HepG2 (cell line): ENCODE results near the gene CEP63. TPM values are rescaled to one million over a fixed set of nuclear protein-coding genes. Genes with fewer than 3 reads are reported as not detected.

Source experiments
- ATAC-seq: fragments of 200-7000 bp; cut with Tn5 transposase; 3 replicates; pipeline ENCODE4 v1.9.1; 2020; ENCODE audit warnings: mild to moderate bottlenecking, moderate library complexity
- BruUV-seq: library from RNA; stranded (reverse); fragments of 400-500 nt; replicated peaks from 2 replicates; lab custom pipeline; 2021; lab: Mats Ljungman, UMichigan
- CTCF ChIA-PET: fragments of 300-600 bp; formaldehyde crosslinking; extraction: SDS; loops from one replicate; lab custom pipeline; 2021; ENCODE audit warnings: low total read pairs, inconsistent platforms, low intra/inter-chr PET ratio; lab: Yijun Ruan, JAX
- POLR2A ChIA-PET: fragments of 350-600 bp; sonication (Branson Sonifier 250); formaldehyde crosslinking; loops from one replicate; lab custom pipeline; 2020; ENCODE audit warnings: antibody characterized with exemption, inconsistent platforms; lab: Yijun Ruan, JAX
- DNase-seq: peaks from one replicate; pipeline ENCODE4 v3.0.0-alpha.2; 2015; ENCODE audit warnings: low spot score
- FAIRE-seq: peaks from 3 replicates; lab custom pipeline; 2011; peaks lifted over from hg19 to GRCh38; lab: Jason Lieb, UNC
- H2AFZ ChIP-seq: one replicate; pipeline ENCODE4 v1.6.1; 2011; ENCODE audit warnings: low read length, inconsistent platforms
- H3K27ac ChIP-seq: fragments of 300-600 bp; 3 replicates; pipeline ENCODE4 v1.8.0; 2011; ENCODE audit warnings: mixed run types, mild to moderate bottlenecking, mixed read lengths, low read length, inconsistent platforms; ENCODE audit not compliant: insufficient read depth; ENCODE audit errors: extremely low read length
- H3K27me3 ChIP-seq, 2 experiments: fragments of 200-600 bp in 1 of 2; 2 replicates in 1 of 2; 3 replicates in 1 of 2; pipeline versions ENCODE4 v1.6.0 to v1.8.0; 2011; ENCODE audit warnings: low read length in 2 of 2, mild to moderate bottlenecking in 2 of 2, moderate library complexity in 2 of 2, inconsistent platforms in 1 of 2; ENCODE audit not compliant: insufficient read depth in 2 of 2, control insufficient read depth in 1 of 2
- H3K36me3 ChIP-seq, 2 experiments: fragments of 200-600 bp in 1 of 2; replicated peaks in 1 of 2; 2 replicates in 1 of 2; 3 replicates in 1 of 2; pipeline versions ENCODE4 v1.5.1 to v1.8.0; 2011; ENCODE audit warnings: low read length in 2 of 2, inconsistent platforms in 1 of 2; ENCODE audit not compliant: insufficient read depth in 2 of 2, control insufficient read depth in 1 of 2
- H3K4me1 ChIP-seq: 2 replicates; pipeline ENCODE4 v1.5.1; 2012; ENCODE audit warnings: low read length, inconsistent platforms; ENCODE audit not compliant: insufficient read depth
- H3K4me2 ChIP-seq: 2 replicates; pipeline ENCODE4 v1.6.0; 2011; ENCODE audit warnings: low read depth, low read length, inconsistent platforms
- H3K4me3 ChIP-seq, 3 experiments: fragments of 200-600 bp in 1 of 3; sonication (generic), shearing (Covaris generic) in 1 of 3; replicated peaks in 1 of 3; 2 replicates each; pipeline ENCODE4 v1.5.1; 2011 to 2016; ENCODE audit warnings: low read length in 3 of 3, inconsistent platforms in 2 of 3, low read depth in 2 of 3, mild to moderate bottlenecking in 2 of 3, control low read depth in 1 of 3, mixed read lengths in 1 of 3; ENCODE audit not compliant: insufficient read depth in 1 of 3
- H3K79me2 ChIP-seq: one replicate; pipeline ENCODE4 v1.6.1; 2011; ENCODE audit warnings: low read length, inconsistent platforms; ENCODE audit not compliant: insufficient read depth
- H3K9ac ChIP-seq: 2 replicates; pipeline ENCODE4 v1.6.0; 2011; ENCODE audit warnings: mild to moderate bottlenecking, low read depth, low read length, inconsistent platforms; ENCODE audit not compliant: insufficient read depth
- H3K9me3 ChIP-seq: 2 replicates; pipeline ENCODE4 v1.5.1; 2012; ENCODE audit warnings: mild to moderate bottlenecking, low read length
- H4K20me1 ChIP-seq: 2 replicates; pipeline ENCODE4 v1.6.0; 2011; ENCODE audit warnings: inconsistent platforms, mild to moderate bottlenecking, low read length, moderate library complexity; ENCODE audit not compliant: insufficient read depth
- ATF2 ChIP-seq: sonication (generic); formaldehyde crosslinking; IDR thresholded peaks from 2 replicates; pipeline ENCODE4 v1.4.0; 2020; ENCODE audit warnings: missing genetic modification reagents
- ATF6 ChIP-seq: sonication (generic); formaldehyde crosslinking; conservative IDR thresholded peaks from 2 replicates; pipeline ENCODE4 v1.4.0; 2020; ENCODE audit warnings: missing genetic modification reagents
- CEBPG ChIP-seq: IDR thresholded peaks from 2 replicates; pipeline ENCODE4 v1.6.1; 2016
- HNF4A ChIP-seq: sonication (generic); formaldehyde crosslinking; IDR thresholded peaks from 2 replicates; pipeline ENCODE4 v1.4.0; 2020; ENCODE audit warnings: missing genetic modification reagents
- KAT8 ChIP-seq: IDR thresholded peaks from 2 replicates; pipeline ENCODE4 v1.6.1; 2016; ENCODE audit warnings: missing genetic modification reagents, missing compliant biosample characterization
- MAX ChIP-seq: IDR thresholded peaks from 2 replicates; pipeline ENCODE4 v1.6.1; 2012; ENCODE audit warnings: inconsistent platforms
- MTERF4 ChIP-seq: sonication (generic); formaldehyde crosslinking; IDR thresholded peaks from 2 replicates; pipeline ENCODE4 v1.8.0; 2023; ENCODE audit warnings: mild to moderate bottlenecking, missing genetic modification reagents
- NFIB ChIP-seq: sonication (generic); formaldehyde crosslinking; IDR thresholded peaks from 2 replicates; pipeline ENCODE4 v1.9.0; 2021; ENCODE audit warnings: missing genetic modification reagents, mild to moderate bottlenecking, borderline replicate concordance
- SNAI1 ChIP-seq: sonication (generic); formaldehyde crosslinking; IDR thresholded peaks from 2 replicates; pipeline ENCODE4 v1.5.0; 2020; ENCODE audit warnings: mild to moderate bottlenecking, missing genetic modification reagents, borderline replicate concordance
- SRF ChIP-seq: IDR thresholded peaks from 2 replicates; pipeline ENCODE4 v1.6.1; 2011; ENCODE audit warnings: mild to moderate bottlenecking, low read depth, low read length, moderate library complexity
- ZFP36L1 ChIP-seq: sonication (generic); formaldehyde crosslinking; IDR thresholded peaks from 2 replicates; pipeline ENCODE4 v1.8.0; 2022; ENCODE audit warnings: mild to moderate bottlenecking, missing genetic modification reagents, moderate library complexity
- ZNF180 ChIP-seq: sonication (generic); formaldehyde crosslinking; IDR thresholded peaks from 2 replicates; pipeline ENCODE4 v1.4.0; 2020; ENCODE audit warnings: low read depth, missing genetic modification reagents, borderline replicate concordance
- ZNF33A ChIP-seq: sonication (generic); formaldehyde crosslinking; IDR thresholded peaks from 2 replicates; pipeline ENCODE4 v1.5.1; 2020; ENCODE audit warnings: missing genetic modification reagents, mild to moderate bottlenecking, moderate library complexity, borderline replicate concordance
- WGBS: methylation state at CpG from one replicate; pipeline ENCODE4 v1.1.6; 2017; ENCODE audit warnings: low lambda C conversion rate; 5-methylcytosine and 5-hydroxymethylcytosine counted together
- in situ Hi-C: cut with HindIII; loops from 2 replicates; pipeline ENCODE4 v1.10.0; 2017; ENCODE audit warnings: low pct_unique_long_range_greater_than_20kb; ENCODE audit not compliant: extremely low pct_ligation_motif_present
- intact Hi-C: fragments of 100-400 bp; cut with micrococcal nuclease; formaldehyde crosslinking; loops from one replicate; pipeline ENCODE4 v1.10.0; 2022; ENCODE audit not compliant: unreplicated experiment
- polyA plus RNA-seq, 8 experiments: library from polyadenylated mRNA; depleted of rRNA in 3 of 8; stranded (reverse) in 7 of 8; unstranded in 1 of 8; fragments of >200 nt; fragmentation: Illumina TruSeq in 4 of 8; extraction: Trizol in 4 of 8; gene quantifications; 2 replicates each; pipeline versions ENCODE4 v1.2.1 to v1.2.3, GENCODE V29; 2011 to 2016; ENCODE audit warnings: low read depth in 4 of 8, missing spikeins in 1 of 8, mixed read lengths in 1 of 8; ENCODE audit not compliant: insufficient read depth in 1 of 8
- total RNA-seq, 5 experiments: library from RNA; depleted of rRNA; stranded (reverse); fragments of >200 nt; fragmentation: Illumina TruSeq; extraction: Trizol; gene quantifications; 2 replicates each; pipeline ENCODE4 v1.2.3, GENCODE V29; 2016; ENCODE audit warnings: low read depth in 1 of 5

The CEP63 gene
- total and polyA plus RNA-seq, 2 of the 13 experiments (the other 11 are each of a cell fraction or from before 2014, with no cell fraction given) = 7.2 to 18.4 TPM

- no peak for TF ChIP-seq MAX
- no peak for TF ChIP-seq ZNF180 (CRISPR knock-in tag)
- TF ChIP-seq ZFP36L1 (CRISPR knock-in tag) = no peak
- no peak for TF ChIP-seq NFIB
- no peak for TF ChIP-seq SNAI1 (CRISPR knock-in tag)
- no peak for TF ChIP-seq ZNF33A
Measured at GRCh38 chr3:134615743-134616142, 129.9 kb downstream of the CEP63 start (continued).

- ChIA-PET POLR2A (no interaction called here), CTCF (no interaction called here)
- Histone ChIP-seq H3K4me2 (no peak overlapping the region), H3K27me3 (peaks cover 0 to 3% of the 10 kb centered on the region in 2 experiments; a peak in 1 of 5 replicates), H3K79me2 (no peaks in the 10 kb centered on the region), H3K36me3 (no peaks in the 10 kb centered on the region), H4K20me1 (no peaks in the 10 kb centered on the region), H3K9me3 (no peaks in the 10 kb centered on the region), H3K4me1 (0 out of 2 replicates have a peak, but pooled peaks cover 2% of the 10 kb centered on the region), H3K9ac (no peak overlapping the region), H3K27ac (no peak overlapping the region), H2AFZ (no peak overlapping the region), H3K4me3 (no peak overlapping the region)
- in situ Hi-C loops = loop anchor here (25.0 kb wide), 2 partner anchors 894 to 1269 kb away; no protein-coding TSS in a partner anchor
- BruUV-seq = no TSS peak
- ATAC-seq (no peak), FAIRE-seq (no peak), DNase-seq (no peak)
- TF ChIP-seq ATF6 (CRISPR knock-in tag) = no peak
- no peak for TF ChIP-seq CEBPG
- TF ChIP-seq KAT8 (CRISPR knock-in tag) = no peak
- TF ChIP-seq ATF2 (CRISPR knock-in tag) = no peak
- TF ChIP-seq SRF = no peak
- no peak for TF ChIP-seq MTERF4 (CRISPR knock-in tag)
- TF ChIP-seq HNF4A (CRISPR knock-in tag) = no peak
- 3% methylated on average over 4 of the region's 7 CpGs for WGBS
- intact Hi-C loops = no loop called here
Measured at GRCh38 chr3:134617608-134618477, 132.0 kb downstream of the CEP63 start.
